Measurements from ENCODE around the gene TNNI3K.

TNNI3K gene

GRCh38 chr1:74504933-74505512 lies 269.8 kb downstream of the TNNI3K start:
- peak; percentile 78 for DNase-seq

DNA sequence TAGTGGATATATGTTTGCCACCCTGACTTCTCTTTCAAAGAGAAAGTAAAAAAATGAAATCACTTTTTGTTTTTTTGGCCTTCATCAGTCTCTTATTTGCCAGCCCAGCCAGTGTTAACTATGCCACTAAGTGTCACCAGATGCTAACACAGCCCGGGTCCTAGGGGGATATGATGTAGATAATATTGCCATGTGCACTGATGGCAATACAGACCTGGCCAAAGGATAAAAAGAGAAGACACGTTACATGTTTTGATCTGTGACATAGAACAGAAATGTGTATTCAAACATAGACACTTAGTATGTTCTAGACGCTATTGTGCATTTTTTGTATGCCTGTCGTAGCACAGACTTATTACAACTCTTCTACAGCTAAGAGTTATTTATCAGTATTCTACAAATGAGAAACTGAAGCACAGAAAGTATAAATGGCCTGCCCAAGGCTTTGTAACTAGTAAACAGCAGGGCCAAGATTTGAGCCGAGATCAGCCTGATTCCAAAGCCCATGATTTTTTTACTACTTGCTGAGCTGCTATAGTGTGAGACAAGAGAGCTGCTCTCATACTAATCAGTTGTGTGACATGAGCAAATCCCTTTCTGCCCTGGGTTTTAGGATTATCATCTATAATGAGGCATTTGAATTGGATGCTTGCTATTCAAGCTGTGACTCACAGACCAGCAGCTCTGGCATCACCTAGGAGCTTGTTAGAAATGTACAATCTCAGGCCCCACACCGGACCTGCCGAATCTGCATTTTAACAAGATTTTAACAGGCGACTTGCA lies 270.9 kb downstream of the TNNI3K start:
- DNase-seq, result no peak

DNA sequence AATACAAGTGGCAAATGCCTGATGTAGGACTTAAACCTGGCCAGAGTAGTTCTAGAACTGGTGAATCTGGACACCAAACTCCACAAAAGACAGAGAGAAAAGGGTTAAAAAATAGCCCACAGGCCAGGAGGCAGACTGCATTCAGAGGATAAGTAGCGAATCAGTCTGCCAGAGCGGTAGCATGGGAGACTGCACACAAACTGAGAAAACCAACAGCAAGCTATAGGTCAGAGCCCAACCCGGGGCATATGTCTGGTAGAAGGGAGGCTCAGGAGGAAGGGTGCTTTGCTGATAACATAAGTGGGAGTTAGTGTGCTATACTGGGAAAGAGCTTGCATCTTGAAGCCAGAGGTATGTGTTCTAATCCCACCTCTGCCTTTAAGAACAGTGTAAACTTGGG lies 273.3 kb downstream of the TNNI3K start:
- no peak for DNase-seq

GRCh38 chr1:74512170-74512915 lies 277.2 kb downstream of the TNNI3K start, which contains the start of gene LRRC53:
TSS of gene LRRC53 (minus strand) at chr1:74512611. CDS start at chr1:74483349, 29,262 bp downstream.
- no peak for DNase-seq

DNA sequence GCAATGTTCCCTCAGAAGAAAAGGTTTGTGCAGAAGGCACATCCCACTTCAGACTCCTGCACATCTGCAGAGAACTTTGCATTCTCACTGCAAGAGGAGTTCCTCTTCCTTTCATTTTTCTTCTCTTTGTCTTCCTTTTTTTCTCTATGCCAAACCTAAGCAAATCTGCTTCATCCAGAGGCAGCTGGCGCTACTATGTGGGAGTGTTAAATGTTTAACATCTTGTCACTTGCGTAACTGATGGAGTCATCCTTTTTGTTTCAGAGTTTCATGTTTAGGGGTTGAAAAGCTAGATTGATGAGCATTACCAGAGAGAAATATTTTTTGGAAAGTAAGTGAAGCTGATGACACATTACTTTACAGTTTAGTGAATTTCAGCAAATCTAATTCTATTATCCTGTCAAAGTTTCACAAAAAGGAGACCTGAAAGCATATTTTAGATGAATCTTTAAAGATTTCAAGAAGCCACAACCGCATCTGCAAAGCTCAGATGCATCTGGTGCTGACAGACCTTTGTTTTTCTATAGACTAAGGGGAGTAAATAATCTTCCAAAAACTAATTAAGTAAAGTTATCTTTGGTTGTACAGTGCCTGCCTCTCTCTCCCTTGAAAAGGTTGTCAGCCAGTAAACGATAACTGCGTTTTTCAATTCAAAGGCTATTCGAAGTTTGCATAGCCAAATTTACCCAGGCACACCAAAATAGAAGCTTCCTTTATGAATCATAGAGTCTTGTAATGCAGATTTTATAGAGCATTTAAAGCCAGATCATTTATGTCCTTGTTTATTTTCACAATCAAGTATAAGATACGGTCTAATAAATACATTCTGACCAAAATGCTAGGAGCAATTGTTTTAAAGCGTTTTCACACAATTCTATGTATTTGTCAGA lies 278.5 kb downstream of the TNNI3K start:
- DNase-seq, result no peak

DNA sequence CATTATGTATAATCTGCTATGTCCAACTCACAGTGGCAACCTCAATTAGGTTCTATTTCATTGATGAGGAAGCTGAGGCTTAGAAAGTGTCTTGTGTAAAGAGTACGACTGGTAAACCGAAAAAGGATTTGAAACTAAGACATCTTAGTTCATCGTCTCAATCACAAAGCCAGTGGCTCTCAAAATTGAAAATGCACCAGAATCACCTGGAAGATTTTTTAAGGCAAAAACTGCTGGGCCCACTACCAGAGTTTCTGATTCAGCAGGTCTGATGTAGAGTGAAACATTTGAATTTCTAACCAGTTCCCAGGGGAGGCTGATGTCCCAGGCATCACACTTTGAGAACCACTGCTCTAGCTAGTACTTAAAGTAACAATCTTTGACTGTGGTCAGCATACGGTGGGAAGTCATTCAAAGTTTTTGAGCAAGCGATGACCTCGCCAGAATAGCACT lies 282.4 kb downstream of the TNNI3K start:
- DNase-seq, result no peak

GRCh38 chr1:74522148-74522547 lies 287.0 kb downstream of the TNNI3K start:
- DNase-seq, result no peak

DNA sequence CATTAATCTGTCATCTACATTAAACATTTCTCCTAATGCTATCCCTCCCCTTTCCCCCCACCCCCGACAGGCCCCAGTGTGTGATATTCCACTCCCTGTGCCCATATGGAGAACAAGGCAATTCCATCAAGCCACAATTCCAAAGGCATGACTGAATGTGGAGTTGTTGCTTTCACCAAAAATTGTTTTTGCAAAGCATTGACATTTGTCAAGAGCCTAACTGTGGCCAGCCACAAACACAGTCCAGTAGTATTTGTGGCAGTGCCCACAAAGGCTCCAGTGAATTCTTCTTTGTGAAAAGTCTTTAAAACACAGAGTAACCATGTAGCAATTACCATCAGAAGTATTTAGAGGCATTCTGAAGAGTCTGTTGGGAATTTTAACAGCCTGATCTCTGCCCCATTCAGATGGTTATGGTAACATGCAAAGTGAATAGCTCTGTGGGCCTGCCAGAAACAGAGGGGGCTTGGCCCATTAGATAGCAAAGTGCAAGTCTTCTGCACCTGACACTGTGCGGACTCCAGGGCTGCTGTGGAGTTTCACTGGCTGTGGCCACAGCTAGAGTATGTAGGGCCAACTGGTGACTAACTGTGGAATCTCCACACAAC lies 288.8 kb downstream of the TNNI3K start:
- DNase-seq, result no peak

DNA sequence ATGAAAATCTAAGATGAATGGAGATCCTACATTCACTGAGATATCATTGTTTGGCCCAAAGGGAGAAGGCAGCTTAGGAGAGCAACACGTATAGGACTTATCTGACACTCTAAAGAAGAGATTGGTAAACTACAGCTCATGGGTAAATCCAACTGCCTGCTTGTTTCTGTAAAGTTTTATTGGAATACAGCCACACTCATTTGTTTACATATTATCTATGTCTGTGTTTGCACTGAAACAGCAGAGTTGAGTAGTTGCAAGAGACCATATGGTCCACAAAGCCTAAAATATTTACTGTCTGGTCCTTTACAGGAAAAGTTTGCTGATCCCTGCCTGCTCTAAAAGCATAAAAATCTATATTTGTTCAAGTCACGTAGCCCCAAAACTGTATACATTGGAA lies 291.5 kb downstream of the TNNI3K start:
- DNase-seq, result no peak

DNA sequence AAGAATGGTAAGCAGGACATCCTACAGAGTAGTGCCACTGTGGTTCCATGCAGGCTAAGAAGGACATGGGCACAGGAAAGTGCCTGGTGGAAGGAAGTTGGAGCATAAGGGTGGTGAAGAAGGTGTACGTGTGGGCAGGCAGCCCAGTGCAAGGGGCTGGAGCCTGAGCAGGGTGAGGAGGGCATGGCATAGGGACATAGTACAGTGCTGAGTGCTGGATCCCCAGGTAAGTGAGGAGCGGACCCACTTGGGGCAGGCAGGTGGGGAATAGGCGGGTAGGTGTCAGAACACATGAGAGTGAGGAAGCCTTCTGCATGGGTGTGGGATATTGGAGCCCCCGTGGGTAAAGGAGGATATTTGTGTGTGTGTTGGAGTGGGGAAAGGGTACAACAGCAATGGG lies 292.9 kb downstream of the TNNI3K start:
- no peak for DNase-seq

DNA sequence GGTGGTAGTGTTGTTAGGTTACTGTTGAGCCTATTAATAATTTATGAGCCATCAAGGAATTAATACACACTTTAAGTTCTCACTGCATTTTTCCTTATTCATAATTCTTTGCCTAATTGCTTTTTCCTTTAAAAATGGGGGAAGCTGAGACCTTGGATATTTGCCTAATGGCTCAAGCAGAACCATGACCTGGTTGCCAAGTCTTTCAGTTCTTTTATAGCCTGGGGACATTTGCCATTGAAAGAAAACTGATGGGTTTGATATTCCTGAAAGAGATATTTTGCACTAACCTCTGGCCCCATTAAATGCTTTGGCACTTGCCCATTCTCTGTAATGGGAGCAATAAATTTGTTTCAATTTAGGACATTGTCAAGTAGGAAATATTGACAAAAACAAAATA lies 295.7 kb downstream of the TNNI3K start:
- no peak for DNase-seq

- DNase-seq, result no peak
Observed at GRCh38 chr1:74531796-74532195, 296.6 kb downstream of the TNNI3K start.

DNA sequence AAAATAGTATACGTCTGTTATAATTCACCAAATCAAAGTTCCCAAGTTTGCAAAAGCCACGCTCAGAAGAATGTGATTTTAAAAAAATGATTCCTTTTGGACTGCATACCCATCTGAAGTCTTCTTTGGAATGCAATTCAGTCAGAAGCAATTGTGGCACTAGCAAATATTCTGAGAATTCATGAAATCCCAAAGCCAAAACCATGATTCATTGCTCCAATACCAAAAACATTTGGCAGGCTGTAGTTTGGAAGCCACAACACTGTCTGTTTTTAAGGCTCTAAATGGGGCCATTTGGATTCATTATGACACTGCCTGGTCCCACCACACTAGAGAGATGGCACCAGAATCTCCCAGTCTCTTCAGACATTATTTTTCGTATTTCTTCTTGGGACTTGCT lies 299.1 kb downstream of the TNNI3K start:
- no peak for DNase-seq

GRCh38 chr1:74545821-74546220 lies 310.6 kb downstream of the TNNI3K start:
- no peak for DNase-seq

- DNase-seq, result no peak
Observed at GRCh38 chr1:74548961-74549750, 314.0 kb downstream of the TNNI3K start.

DNA sequence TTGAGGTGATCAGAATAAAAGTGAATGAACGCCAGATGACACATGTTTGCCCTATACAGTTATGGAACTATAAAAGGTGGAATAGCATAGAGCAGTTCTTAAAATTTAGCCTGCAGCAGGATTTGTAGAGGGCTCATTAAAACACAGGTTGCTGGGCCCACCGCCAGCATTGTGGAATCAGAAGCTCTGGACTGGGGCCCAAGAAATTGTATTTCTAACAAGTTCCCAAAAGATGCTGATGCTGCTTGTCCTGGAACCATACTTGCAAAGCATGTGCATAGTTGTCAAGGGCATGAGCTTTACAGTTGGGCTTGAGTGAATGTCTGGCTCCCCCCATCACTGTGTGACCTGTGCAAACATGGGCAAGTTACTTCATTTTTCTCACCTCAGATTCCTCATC lies 314.7 kb downstream of the TNNI3K start:
- no peak for DNase-seq

DNA sequence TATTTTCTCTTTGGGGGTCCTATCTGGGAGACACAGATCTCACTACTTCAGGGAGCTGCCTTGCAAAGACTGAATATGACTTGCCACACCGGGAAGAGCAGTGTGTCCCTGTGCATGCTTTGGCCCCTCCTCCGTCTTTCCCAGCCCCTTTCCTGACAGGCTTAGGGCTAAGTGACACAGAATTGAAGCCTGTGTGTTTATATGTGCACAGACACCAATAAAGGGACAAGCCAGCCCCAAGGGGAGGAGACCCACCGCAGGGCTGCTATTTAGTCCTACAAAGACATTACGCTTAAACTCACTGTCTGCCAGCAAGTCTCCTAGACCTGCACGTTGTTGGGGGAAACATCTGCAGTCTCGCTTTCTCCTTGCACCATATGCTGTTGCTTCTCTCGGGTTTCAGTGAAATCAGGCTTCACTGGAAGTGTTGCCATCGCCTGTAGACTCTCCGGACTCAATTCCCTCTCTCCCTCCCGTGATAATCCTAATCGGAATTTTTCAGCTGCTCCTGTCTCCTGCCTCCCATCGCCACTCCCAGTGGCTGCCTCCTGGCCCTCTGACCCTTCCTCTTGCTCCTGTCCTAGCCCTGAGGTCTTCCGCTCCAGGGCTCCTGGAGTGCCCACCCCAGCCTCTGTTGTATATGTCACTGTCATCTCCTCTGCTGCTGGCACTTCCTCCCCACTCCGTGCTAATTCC lies 335.8 kb downstream of the TNNI3K start:
- DNase-seq, result no peak

GRCh38 chr1:74571493-74571800 lies 336.3 kb downstream of the TNNI3K start:
- no peak for DNase-seq

- DNase-seq, result no peak
Observed at GRCh38 chr1:74571891-74572290, 336.7 kb downstream of the TNNI3K start.

- DNase-seq, result no peak
Observed at GRCh38 chr1:74578101-74578500, 342.9 kb downstream of the TNNI3K start.

GRCh38 chr1:74579425-74579824 lies 344.2 kb downstream of the TNNI3K start:
- DNase-seq, result no peak
